HG02981 (cell line): ENCODE results near the gene RAB36.

ENCODE experiments used
- ATAC-seq: cut with Tn5 transposase; IDR thresholded peaks from one replicate; pipeline ENCODE4 v1.9.1; 2021; ENCODE audit warnings: mild to moderate bottlenecking, moderate library complexity; ENCODE audit not compliant: unreplicated experiment

RAB36 gene

DNA sequence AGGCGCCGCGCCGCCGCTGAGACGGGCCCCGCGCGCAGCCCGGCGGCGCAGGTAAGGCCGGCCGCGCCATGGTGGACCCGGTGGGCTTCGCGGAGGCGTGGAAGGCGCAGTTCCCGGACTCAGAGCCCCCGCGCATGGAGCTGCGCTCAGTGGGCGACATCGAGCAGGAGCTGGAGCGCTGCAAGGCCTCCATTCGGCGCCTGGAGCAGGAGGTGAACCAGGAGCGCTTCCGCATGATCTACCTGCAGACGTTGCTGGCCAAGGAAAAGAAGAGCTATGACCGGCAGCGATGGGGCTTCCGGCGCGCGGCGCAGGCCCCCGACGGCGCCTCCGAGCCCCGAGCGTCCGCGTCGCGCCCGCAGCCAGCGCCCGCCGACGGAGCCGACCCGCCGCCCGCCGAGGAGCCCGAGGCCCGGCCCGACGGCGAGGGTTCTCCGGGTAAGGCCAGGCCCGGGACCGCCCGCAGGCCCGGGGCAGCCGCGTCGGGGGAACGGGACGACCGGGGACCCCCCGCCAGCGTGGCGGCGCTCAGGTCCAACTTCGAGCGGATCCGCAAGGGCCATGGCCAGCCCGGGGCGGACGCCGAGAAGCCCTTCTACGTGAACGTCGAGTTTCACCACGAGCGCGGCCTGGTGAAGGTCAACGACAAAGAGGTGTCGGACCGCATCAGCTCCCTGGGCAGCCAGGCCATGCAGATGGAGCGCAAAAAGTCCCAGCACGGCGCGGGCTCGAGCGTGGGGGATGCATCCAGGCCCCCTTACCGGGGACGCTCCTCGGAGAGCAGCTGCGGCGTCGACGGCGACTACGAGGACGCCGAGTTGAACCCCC is 35.8 kb downstream of the RAB36 start:
- no peak for ATAC-seq

- ATAC-seq: no peak
Measured at GRCh38 chr22:23181721-23182308, 36.5 kb downstream of the RAB36 start.

- ATAC-seq: no peak
Measured at GRCh38 chr22:23182309-23183060, 37.2 kb downstream of the RAB36 start.

DNA sequence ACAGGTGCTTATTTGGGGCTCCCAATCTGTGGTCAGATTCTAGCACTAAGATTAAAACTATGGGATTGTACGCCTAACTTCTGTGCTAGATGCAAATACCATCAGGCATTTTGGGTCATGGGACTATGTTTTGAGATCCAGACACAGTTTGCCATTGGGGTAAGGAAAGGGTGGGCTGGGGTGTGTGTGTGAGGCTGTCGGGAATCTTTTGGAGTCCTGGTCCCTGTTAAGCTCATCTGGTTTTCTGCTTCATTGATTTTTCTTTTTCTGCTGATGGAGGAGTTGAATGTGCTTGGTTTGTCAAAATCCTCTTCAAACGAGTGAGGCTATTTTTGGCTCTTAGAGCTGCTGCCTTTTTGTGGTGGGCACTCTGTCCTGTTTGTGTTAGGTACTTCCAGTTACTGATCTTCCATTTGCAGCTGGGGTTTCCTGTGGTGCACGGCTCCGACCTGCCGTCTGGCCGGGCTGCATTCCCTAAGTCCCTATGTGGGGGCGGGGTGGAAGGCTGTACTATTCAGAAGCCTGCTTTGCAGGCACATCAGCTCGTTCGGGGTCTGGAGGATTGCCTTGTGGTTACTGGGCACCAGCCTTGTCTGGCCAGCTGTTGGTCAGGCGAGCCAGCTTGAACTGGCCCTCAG is 37.9 kb downstream of the RAB36 start:
- no peak for ATAC-seq

DNA sequence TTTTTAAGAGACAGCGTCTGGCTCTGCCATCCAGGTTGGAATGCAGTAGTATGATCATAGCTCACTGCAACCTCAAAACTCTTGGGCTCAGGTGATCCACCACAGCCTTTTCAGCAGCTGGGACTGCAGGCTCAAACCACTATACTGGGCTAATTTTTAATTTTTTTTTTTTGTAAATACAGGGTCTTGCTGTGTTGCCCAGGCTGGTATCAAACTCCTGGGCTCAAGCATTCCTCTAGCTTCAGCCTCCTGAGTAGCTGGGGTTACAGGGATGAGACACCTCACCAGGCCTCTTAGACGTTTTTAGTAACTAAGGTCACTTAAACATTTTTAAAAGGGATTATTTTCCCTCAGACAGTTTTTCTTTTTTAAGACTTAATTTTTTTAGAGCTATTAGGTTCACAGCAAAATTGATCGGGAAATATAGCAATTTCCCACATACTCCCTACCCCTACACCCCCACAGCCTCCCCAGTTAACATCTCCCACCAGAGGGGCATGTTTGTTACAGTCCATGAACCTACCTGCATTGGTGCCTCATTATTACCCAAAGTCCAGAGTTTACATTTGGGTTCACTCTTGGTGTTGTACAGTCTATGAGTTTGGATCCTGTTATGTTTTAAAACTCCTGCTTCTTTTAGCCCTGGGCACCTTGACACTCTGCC is 39.0 kb downstream of the RAB36 start:
- no peak for ATAC-seq

- no peak for ATAC-seq
Measured at GRCh38 chr22:23184764-23185113, 39.5 kb downstream of the RAB36 start.

DNA sequence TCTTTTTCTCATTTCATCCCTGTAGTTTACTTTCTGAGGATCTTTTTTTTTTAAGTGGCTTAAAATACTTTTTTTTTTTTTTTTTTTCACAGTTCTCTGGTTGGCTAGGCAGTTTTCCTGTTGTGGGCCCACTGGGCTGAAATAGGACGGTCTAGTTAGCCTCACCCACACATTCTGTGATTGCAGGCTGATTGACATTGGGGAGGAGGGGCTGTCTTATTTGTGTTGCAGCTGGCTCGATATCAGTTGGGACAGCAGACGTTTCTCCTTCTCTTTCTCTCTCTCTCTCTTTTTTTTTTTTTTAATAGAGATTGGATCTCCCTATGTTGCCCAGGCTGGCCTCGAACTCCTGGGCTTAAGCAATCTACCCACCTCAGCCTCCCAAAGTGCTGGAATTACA is 41.9 kb downstream of the RAB36 start:
- no peak for ATAC-seq

- no peak for ATAC-seq
Measured at GRCh38 chr22:23187871-23188700, 42.8 kb downstream of the RAB36 start.

DNA sequence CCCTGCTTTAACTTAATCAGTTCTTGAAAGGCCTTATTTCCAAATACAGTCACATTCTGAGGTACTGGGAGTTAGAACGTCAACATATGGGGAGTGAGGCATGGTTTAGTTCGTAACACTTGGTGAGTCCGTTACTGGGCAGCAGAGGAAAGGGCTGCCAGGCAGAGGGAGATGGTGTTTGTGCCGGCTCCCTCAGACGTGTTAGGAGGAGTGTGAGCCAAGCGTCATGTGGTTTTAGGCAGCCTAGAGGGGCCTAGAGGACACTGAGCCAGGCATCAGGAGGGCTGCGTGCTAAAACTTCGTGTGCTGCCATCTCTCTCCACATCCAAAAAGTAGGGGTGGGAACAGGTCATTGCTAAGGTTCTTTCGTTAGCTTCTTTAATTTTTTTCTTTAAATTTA is 45.2 kb downstream of the RAB36 start:
- no peak for ATAC-seq

DNA sequence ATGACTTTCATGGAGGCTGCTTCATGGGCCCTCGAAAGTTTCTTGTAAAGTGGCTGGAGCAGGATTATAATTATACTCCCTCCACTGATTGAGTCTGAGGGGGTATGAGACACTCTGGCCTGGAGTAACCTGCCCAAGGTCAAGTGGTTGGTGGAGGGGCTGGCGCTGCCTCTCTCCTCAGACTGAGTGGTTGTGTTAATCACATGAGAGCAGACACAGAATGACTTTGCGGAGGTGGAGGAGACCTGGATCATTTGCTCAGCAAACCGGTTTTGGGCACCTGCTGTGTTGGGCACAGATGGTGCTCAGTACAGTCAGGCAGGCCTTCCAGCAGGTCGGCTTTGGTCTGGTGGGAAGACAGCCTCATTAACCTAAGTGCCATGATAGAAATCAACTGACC is 46.9 kb downstream of the RAB36 start:
- ATAC-seq: no peak

GRCh38 chr22:23192558-23192957 is 47.3 kb downstream of the RAB36 start:
- ATAC-seq: no peak

- no peak for ATAC-seq
Measured at GRCh38 chr22:23193196-23193827, 48.0 kb downstream of the RAB36 start.

DNA sequence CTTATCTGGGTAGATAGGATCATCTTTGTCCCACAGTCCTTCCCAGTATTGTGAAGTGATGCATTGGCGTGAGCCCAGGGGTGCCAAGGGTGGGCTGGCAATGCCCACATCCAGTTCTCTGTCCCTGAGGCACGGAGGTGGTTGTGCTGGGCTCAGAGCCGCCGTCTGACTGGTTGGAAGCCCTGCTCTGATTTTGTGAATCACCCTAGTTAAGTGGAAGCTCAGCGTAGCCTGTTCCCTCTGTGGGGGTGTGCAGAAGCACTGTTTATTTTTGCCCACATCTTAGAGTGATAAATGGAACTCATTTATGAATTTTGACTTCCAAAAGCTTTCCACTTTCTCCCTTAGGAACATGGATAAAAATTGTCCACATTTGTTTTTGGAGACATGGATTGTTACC is 48.6 kb downstream of the RAB36 start:
- no peak for ATAC-seq

- ATAC-seq: no peak
Measured at GRCh38 chr22:23196165-23196564, 50.9 kb downstream of the RAB36 start.

- no peak for ATAC-seq
Measured at GRCh38 chr22:23197836-23198235, 52.6 kb downstream of the RAB36 start.

- no peak for ATAC-seq
Measured at GRCh38 chr22:23199159-23199558, 53.9 kb downstream of the RAB36 start.

DNA sequence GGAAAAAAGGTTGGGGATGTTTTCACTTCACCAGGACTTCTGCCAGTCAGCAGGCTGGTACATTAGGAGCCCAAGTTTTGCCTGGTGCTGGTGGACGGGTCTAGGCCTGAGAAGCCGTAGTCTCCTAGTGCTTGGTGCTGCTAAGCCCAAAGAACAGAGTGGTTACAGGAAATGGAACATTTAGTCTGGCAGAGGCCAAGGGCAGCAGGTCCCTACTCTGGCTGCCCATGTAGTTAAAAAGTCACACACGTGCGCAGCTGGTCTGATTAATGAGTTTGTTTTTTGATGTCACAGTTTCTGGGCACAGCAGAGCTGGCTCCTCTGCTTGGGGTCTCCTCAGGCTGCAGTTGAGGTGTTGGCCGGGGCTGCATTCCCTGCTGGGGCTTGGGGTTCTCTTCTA is 55.6 kb downstream of the RAB36 start:
- ATAC-seq: no peak

DNA sequence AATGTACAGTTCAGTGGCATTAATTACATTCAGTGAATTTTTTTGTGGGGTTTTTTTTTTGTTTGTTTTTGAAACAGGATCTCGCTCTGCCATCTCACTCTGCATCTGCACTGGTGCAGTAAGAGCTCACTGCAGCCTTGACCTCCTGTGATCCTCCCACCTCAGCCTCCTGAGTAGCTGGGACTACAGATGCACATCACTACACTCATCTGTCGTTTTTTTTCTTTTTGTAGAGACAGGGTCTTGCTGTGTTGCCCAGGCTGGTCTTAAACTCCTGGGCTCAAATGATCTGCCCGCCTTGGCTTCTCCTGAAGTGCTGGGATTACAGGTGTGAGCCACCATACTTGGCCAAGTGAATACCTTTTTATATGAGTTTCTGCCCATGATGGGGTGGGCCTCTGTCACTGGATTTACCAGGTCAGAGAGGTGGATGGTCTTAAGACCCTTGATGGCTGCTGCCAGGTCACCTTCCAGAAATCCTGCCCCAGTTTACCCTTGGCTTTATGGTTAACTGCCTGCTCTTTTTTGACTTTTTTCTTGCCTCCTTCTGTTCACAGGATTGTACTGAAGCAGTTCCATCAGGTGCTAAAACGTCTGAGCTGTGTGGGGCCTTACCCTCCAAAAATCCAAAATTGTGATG is 57.7 kb downstream of the RAB36 start:
- ATAC-seq: no peak

- ATAC-seq: no peak
Measured at GRCh38 chr22:23203452-23204124, 58.3 kb downstream of the RAB36 start.
